Keratinocyte (primary cell): ENCODE results near the gene CDH1. TPM values are rescaled to one million over a fixed set of nuclear protein-coding genes. Genes with fewer than 3 reads are reported as not detected.

Experiments
- DNase-seq: peaks from one replicate; pipeline ENCODE4 v3.0.0-alpha.2; 2011; ENCODE audit warnings: low read depth, missing footprints, low spot score
- FAIRE-seq: peaks from 2 replicates; lab custom pipeline; 2011; peaks lifted over from hg19 to GRCh38; lab: Jason Lieb, UNC
- H2AFZ ChIP-seq: 2 replicates; pipeline ENCODE4 v1.6.0; 2012; ENCODE audit warnings: low read length, control low read depth, inconsistent platforms; ENCODE audit not compliant: control insufficient read depth
- H3K27ac ChIP-seq: 2 replicates; pipeline ENCODE4 v1.5.1; 2011; ENCODE audit warnings: low read length; ENCODE audit not compliant: control insufficient read depth, insufficient read depth
- H3K27me3 ChIP-seq: 3 replicates; pipeline ENCODE4 v1.6.0; 2011; ENCODE audit warnings: low read length; ENCODE audit not compliant: control insufficient read depth, insufficient read depth; ENCODE audit errors: extremely low read depth
- H3K36me3 ChIP-seq, 2 experiments: 2 replicates in 1 of 2; 3 replicates in 1 of 2; pipeline ENCODE4 v1.5.1; 2011; ENCODE audit warnings: low read length in 2 of 2, mild to moderate bottlenecking in 1 of 2; ENCODE audit not compliant: control insufficient read depth in 2 of 2, insufficient read depth in 2 of 2; ENCODE audit errors: extremely low read depth in 1 of 2
- H3K4me1 ChIP-seq: 3 replicates; pipeline ENCODE4 v1.5.1; 2011; ENCODE audit warnings: low read length; ENCODE audit not compliant: control insufficient read depth, insufficient read depth; ENCODE audit errors: extremely low read depth
- H3K4me2 ChIP-seq: 3 replicates; pipeline ENCODE4 v1.6.0; 2011; ENCODE audit warnings: low read depth, low read length; ENCODE audit not compliant: control insufficient read depth, insufficient read depth; ENCODE audit errors: extremely low read depth
- H3K4me3 ChIP-seq, 3 experiments: fragments of 200-600 bp in 1 of 3; sonication (generic) in 1 of 3; 2 replicates in 2 of 3; 3 replicates in 1 of 3; pipeline ENCODE4 v1.5.1; 2011 to 2016; ENCODE audit warnings: low read length in 3 of 3, mild to moderate bottlenecking in 3 of 3, control low read depth in 2 of 3, inconsistent platforms in 1 of 3, low read depth in 1 of 3, mixed read lengths in 1 of 3, mixed run types in 1 of 3, moderate library complexity in 1 of 3; ENCODE audit not compliant: control insufficient read depth in 2 of 3, insufficient read depth in 2 of 3; ENCODE audit errors: extremely low read depth in 1 of 3
- H3K79me2 ChIP-seq: 2 replicates; pipeline ENCODE4 v1.6.0; 2012; ENCODE audit warnings: low read length; ENCODE audit not compliant: control insufficient read depth, insufficient read depth
- H3K9ac ChIP-seq: 3 replicates; pipeline ENCODE4 v1.6.0; 2011; ENCODE audit warnings: low read length; ENCODE audit not compliant: control insufficient read depth, insufficient read depth; ENCODE audit errors: extremely low read depth
- H3K9me1 ChIP-seq: 3 replicates; pipeline ENCODE4 v1.6.0; 2011; ENCODE audit warnings: low read length; ENCODE audit not compliant: control insufficient read depth, insufficient read depth; ENCODE audit errors: extremely low read depth
- H3K9me3 ChIP-seq: 2 replicates; pipeline ENCODE4 v1.5.1; 2012; ENCODE audit warnings: low read depth, low read length; ENCODE audit not compliant: control insufficient read depth
- H4K20me1 ChIP-seq: 3 replicates; pipeline ENCODE4 v1.6.0; 2011; ENCODE audit warnings: low read length; ENCODE audit not compliant: control insufficient read depth, insufficient read depth; ENCODE audit errors: extremely low read depth
- EZH2 ChIP-seq: IDR thresholded peaks from one replicate; pipeline ENCODE4 v1.6.1; 2012; ENCODE audit warnings: inconsistent platforms, mild to moderate bottlenecking, low read length, moderate library complexity
- dilution Hi-C: fragments of 300-500 bp; cut with MboI; formaldehyde crosslinking; loops from one replicate; pipeline ENCODE4 v1.7.0; 2020; ENCODE audit warnings: low sequenced_read_pairs; ENCODE audit not compliant: extremely low pct_ligation_motif_present
- polyA plus RNA-seq, 5 experiments: library from polyadenylated mRNA; depleted of rRNA in 3 of 5; stranded (reverse) in 3 of 5; stranded (forward) in 1 of 5; unstranded in 1 of 5; fragments of >200 nt; gene quantifications; 1 replicate in 1 of 5; 2 replicates in 3 of 5; 3 replicates in 1 of 5; pipeline versions ENCODE4 v1.2.1 to v1.2.3, GENCODE V29; 2011 to 2012; ENCODE audit warnings: missing spikeins in 2 of 5, low read depth in 1 of 5, low replicate concordance in 1 of 5
- TF ChIP-seq, protein P1 (sequence below), 3 experiments: IDR thresholded peaks in 1 of 3; conservative IDR thresholded peaks in 1 of 3; optimal IDR thresholded peaks in 1 of 3; 2 replicates in 2 of 3; 3 replicates in 1 of 3; pipeline versions ENCODE3 to v1.5.1; 2011; ENCODE audit warnings: low read length in 3 of 3, mild to moderate bottlenecking in 3 of 3, moderate library complexity in 2 of 3, control low read depth in 1 of 3, inconsistent platforms in 1 of 3; ENCODE audit not compliant: insufficient read depth in 2 of 3; ENCODE audit errors: extremely low read depth in 1 of 3

CDH1 gene
- polyA plus RNA-seq, 1 donor (not counting 4 experiments of a cell fraction or from before 2014, with no cell fraction given), result 247 TPM

DNA sequence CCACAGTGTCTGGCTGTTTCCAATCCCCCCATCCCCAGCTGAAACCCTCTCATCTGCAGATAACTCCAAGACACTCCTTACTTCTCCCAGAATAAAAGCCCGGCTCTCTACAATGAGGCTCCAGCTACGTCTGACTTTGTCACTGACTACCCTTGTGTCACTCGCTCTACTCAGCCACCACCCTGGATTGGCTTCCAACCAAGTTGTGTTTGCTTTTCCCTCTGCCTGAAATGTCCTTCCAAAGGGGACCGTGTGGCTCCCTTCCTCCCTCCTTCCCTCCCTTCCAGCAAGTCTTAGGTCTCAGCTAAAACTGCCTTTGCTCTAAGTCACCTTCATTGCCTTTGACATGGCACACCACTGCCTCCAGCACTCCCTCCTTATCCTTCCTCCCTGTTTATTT, 42.8 kb downstream of the CDH1 start:
- H3K9me1 ChIP-seq, result no peaks in the 10 kb centered on the region
- H3K36me3 ChIP-seq, result peaks cover 27 to 36% of the 10 kb centered on the region in 2 experiments
- no peaks in the 10 kb centered on the region for H3K27me3 ChIP-seq
- FAIRE-seq, result no peak
- H2AFZ ChIP-seq, result no peak overlapping the region
- no peak overlapping the region for H3K27ac ChIP-seq
- no peak for DNase-seq
- no peak for TF ChIP-seq EZH2
- TF ChIP-seq, protein P1, sequence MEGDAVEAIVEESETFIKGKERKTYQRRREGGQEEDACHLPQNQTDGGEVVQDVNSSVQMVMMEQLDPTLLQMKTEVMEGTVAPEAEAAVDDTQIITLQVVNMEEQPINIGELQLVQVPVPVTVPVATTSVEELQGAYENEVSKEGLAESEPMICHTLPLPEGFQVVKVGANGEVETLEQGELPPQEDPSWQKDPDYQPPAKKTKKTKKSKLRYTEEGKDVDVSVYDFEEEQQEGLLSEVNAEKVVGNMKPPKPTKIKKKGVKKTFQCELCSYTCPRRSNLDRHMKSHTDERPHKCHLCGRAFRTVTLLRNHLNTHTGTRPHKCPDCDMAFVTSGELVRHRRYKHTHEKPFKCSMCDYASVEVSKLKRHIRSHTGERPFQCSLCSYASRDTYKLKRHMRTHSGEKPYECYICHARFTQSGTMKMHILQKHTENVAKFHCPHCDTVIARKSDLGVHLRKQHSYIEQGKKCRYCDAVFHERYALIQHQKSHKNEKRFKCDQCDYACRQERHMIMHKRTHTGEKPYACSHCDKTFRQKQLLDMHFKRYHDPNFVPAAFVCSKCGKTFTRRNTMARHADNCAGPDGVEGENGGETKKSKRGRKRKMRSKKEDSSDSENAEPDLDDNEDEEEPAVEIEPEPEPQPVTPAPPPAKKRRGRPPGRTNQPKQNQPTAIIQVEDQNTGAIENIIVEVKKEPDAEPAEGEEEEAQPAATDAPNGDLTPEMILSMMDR (optimal IDR thresholded peaks at IDR 0.05 in 1 of 3, IDR thresholded peaks at IDR 0.05 in 1 of 3, conservative IDR thresholded peaks at IDR 0.05 in 1 of 3; ENCODE audit: extremely low read depth in 1 of 3, insufficient read depth in 2 of 3, low read length in 3 of 3), result no peak
- no peak overlapping the region for H3K4me3 ChIP-seq
- H4K20me1 ChIP-seq, result peaks cover 7% of the 10 kb centered on the region
- H3K4me2 ChIP-seq, result no peak overlapping the region
- H3K9ac ChIP-seq, result no peak overlapping the region
- peaks cover 63% of the 10 kb centered on the region for H3K79me2 ChIP-seq
- dilution Hi-C loops, result no loop called here
- no peaks in the 10 kb centered on the region for H3K9me3 ChIP-seq
- H3K4me1 ChIP-seq, result peaks cover 28% of the 10 kb centered on the region

DNA sequence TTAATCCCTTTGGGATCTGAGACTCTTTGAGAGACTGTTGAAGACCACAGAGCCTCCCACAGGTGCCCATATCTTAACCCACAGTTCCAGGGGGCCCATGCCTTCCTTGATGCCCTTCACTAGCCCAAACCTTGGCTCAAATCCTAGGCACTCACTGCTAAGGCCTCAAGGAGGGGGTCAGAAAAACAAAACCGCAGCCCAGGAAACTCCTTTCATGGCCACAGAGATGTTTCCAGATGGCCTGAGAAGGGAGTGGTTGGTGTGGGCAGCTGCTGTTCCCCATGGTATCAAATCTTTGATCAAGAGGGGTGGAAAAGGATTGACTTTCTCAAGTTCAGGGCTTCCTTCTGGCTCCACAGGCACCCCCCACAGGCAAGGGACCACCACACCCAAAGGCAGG, 44.7 kb downstream of the CDH1 start:
- H3K9me1 ChIP-seq, result no peaks in the 10 kb centered on the region
- H2AFZ ChIP-seq, result no peak overlapping the region
- FAIRE-seq (no peak), DNase-seq (no peak)
- no peak overlapping the region for H3K4me2 ChIP-seq
- peaks cover 34% of the 10 kb centered on the region for H3K4me1 ChIP-seq
- no peaks in the 10 kb centered on the region for H3K27me3 ChIP-seq
- dilution Hi-C loops, result no loop called here
- H4K20me1 ChIP-seq, result peaks cover 7% of the 10 kb centered on the region
- H3K9ac ChIP-seq, result no peak overlapping the region
- peaks cover 19 to 40% of the 10 kb centered on the region in 2 experiments for H3K36me3 ChIP-seq
- no peak overlapping the region for H3K27ac ChIP-seq
- no peaks in the 10 kb centered on the region for H3K9me3 ChIP-seq
- no peak overlapping the region for H3K4me3 ChIP-seq
- H3K79me2 ChIP-seq, result peaks cover 56% of the 10 kb centered on the region
- TF ChIP-seq, protein P1 (optimal IDR thresholded peaks at IDR 0.05 in 1 of 3, IDR thresholded peaks at IDR 0.05 in 1 of 3, conservative IDR thresholded peaks at IDR 0.05 in 1 of 3; ENCODE audit: extremely low read depth in 1 of 3, insufficient read depth in 2 of 3, low read length in 3 of 3), result no peak
- no peak for TF ChIP-seq EZH2
